Astrocyte (in vitro differentiated cells and primary cell): ENCODE measurements around the gene SERPINB3. TPM values are rescaled to one million over a fixed set of nuclear protein-coding genes. Genes with fewer than 3 reads are reported as not detected.
A peak's percentile ranks its signal among the peaks of the same experiment; 100 is the strongest.
"Not testable (repeated sequence)": the region's sequence is repeated elsewhere in the genome, so short reads cannot be mapped to it uniquely, and the experiment has no call there.

Experiments
- DNase-seq: peaks from one replicate; pipeline ENCODE4 v3.0.0-alpha.2; 2010; ENCODE audit warnings: low read depth
- FAIRE-seq: peaks from 2 replicates; lab custom pipeline; 2011; peaks lifted over from hg19 to GRCh38; lab: Jason Lieb, UNC
- H2AFZ ChIP-seq: 2 replicates; pipeline ENCODE4 v1.6.0; 2012; ENCODE audit warnings: low read depth, low read length, inconsistent platforms
- H3K27ac ChIP-seq: 2 replicates; pipeline ENCODE4 v1.5.1; 2011; ENCODE audit warnings: low read depth, low read length, inconsistent platforms
- H3K27me3 ChIP-seq: 2 replicates; pipeline ENCODE4 v1.6.0; 2011; ENCODE audit warnings: low read length, inconsistent platforms; ENCODE audit not compliant: insufficient read depth
- H3K36me3 ChIP-seq: 2 replicates; pipeline ENCODE4 v1.5.1; 2011; ENCODE audit warnings: low read length, inconsistent platforms; ENCODE audit not compliant: insufficient read depth
- H3K4me1 ChIP-seq: 2 replicates; pipeline ENCODE4 v1.5.1; 2011; ENCODE audit warnings: low read length, inconsistent platforms; ENCODE audit not compliant: insufficient read depth
- H3K4me2 ChIP-seq: 2 replicates; pipeline ENCODE4 v1.6.0; 2012; ENCODE audit warnings: low read length, inconsistent platforms
- H3K4me3 ChIP-seq: 2 replicates; pipeline ENCODE4 v1.5.1; 2011; ENCODE audit warnings: low read depth, mild to moderate bottlenecking, low read length, inconsistent platforms; ENCODE audit not compliant: insufficient read depth
- H3K79me2 ChIP-seq: 2 replicates; pipeline ENCODE4 v1.6.0; 2012; ENCODE audit warnings: mild to moderate bottlenecking, low read length, inconsistent platforms; ENCODE audit not compliant: insufficient read depth
- H3K9ac ChIP-seq: 2 replicates; pipeline ENCODE4 v1.6.0; 2012; ENCODE audit warnings: mild to moderate bottlenecking, low read length, inconsistent platforms
- H3K9me3 ChIP-seq: 2 replicates; pipeline ENCODE4 v1.5.1; 2012; ENCODE audit warnings: low read depth, mild to moderate bottlenecking, low read length, inconsistent platforms; ENCODE audit not compliant: insufficient read depth
- H4K20me1 ChIP-seq: 2 replicates; pipeline ENCODE4 v1.6.0; 2012; ENCODE audit warnings: low read length, inconsistent platforms; ENCODE audit not compliant: insufficient read depth
- H3K27ac Mint-ChIP-seq: one replicate; pipeline ENCODE4 v1.8.0; 2021; ENCODE audit warnings: mild to moderate bottlenecking, mixed read lengths; ENCODE audit not compliant: unreplicated experiment
- H3K27me3 Mint-ChIP-seq: one replicate; pipeline ENCODE4 v1.8.0; 2021; ENCODE audit warnings: low read depth, mixed read lengths; ENCODE audit not compliant: unreplicated experiment
- H3K36me3 Mint-ChIP-seq: one replicate; pipeline ENCODE4 v1.8.0; 2021; ENCODE audit warnings: low read depth, mixed read lengths; ENCODE audit not compliant: unreplicated experiment
- H3K4me1 Mint-ChIP-seq: one replicate; pipeline ENCODE4 v1.8.0; 2021; ENCODE audit warnings: low read depth, mixed read lengths; ENCODE audit not compliant: unreplicated experiment
- H3K4me3 Mint-ChIP-seq: one replicate; pipeline ENCODE4 v1.8.0; 2021; ENCODE audit warnings: mild to moderate bottlenecking, moderate library complexity, mixed read lengths; ENCODE audit not compliant: unreplicated experiment
- H3K9me3 Mint-ChIP-seq: one replicate; pipeline ENCODE4 v1.8.0; 2021; ENCODE audit warnings: mild to moderate bottlenecking, mixed read lengths; ENCODE audit not compliant: unreplicated experiment
- CTCF ChIP-seq: IDR thresholded peaks from 2 replicates; pipeline ENCODE4 v1.5.1; 2011; ENCODE audit warnings: low read depth, mild to moderate bottlenecking, inconsistent platforms, low read length, moderate library complexity; ENCODE audit not compliant: insufficient read depth
- EZH2 ChIP-seq: IDR thresholded peaks from 2 replicates; pipeline ENCODE4 v1.6.1; 2012; ENCODE audit warnings: mild to moderate bottlenecking, low read length, inconsistent platforms; ENCODE audit not compliant: insufficient read depth
- total RNA-seq: library from RNA; stranded (reverse); gene quantifications from 2 replicates; pipeline ENCODE4 v1.2.1, GENCODE V29; 2021

SERPINB3 gene
- total RNA-seq, 1 donor from 2014 or later, result not detected

GRCh38 chr18:63648241-63648640, 13.5 kb downstream of the SERPINB3 start:
- H3K9ac ChIP-seq, result no peak overlapping the region
- H4K20me1 ChIP-seq, result no peaks in the 10 kb centered on the region
- Mint-ChIP-seq H3K36me3 (no peaks in the 10 kb centered on the region), H3K27ac (no peak overlapping the region), H3K27me3 (no peaks in the 10 kb centered on the region), H3K4me3 (no peak overlapping the region), H3K9me3 (peaks cover 3% of the 10 kb centered on the region), H3K4me1 (peaks cover 3% of the 10 kb centered on the region)
- H3K4me3 ChIP-seq, result no peak overlapping the region
- no peak overlapping the region for H3K4me2 ChIP-seq
- H3K79me2 ChIP-seq, result no peaks in the 10 kb centered on the region
- no peak overlapping the region for H3K27ac ChIP-seq
- no peaks in the 10 kb centered on the region for H3K27me3 ChIP-seq
- FAIRE-seq, result no peak
- no peak for TF ChIP-seq CTCF
- TF ChIP-seq EZH2, result no peak
- DNase-seq, result peak; percentile 15
- H2AFZ ChIP-seq, result no peak overlapping the region
- no peaks in the 10 kb centered on the region for H3K36me3 ChIP-seq
- H3K9me3 ChIP-seq, result no peaks in the 10 kb centered on the region
- H3K4me1 ChIP-seq, result no peaks in the 10 kb centered on the region

GRCh38 chr18:63646936-63647335, 14.8 kb downstream of the SERPINB3 start:
- Histone ChIP-seq H3K79me2 (no peaks in the 10 kb centered on the region), H3K9ac (no peak overlapping the region), H3K9me3 (no peaks in the 10 kb centered on the region), H3K27ac (no peak overlapping the region), H3K4me1 (no peaks in the 10 kb centered on the region), H2AFZ (no peak overlapping the region), H3K4me2 (no peak overlapping the region), H3K4me3 (no peak overlapping the region), H4K20me1 (no peaks in the 10 kb centered on the region), H3K36me3 (no peaks in the 10 kb centered on the region), H3K27me3 (no peaks in the 10 kb centered on the region)
- peak; percentile 91 for FAIRE-seq
- Mint-ChIP-seq H3K9me3 (peaks cover 3% of the 10 kb centered on the region), H3K27me3 (no peaks in the 10 kb centered on the region), H3K27ac (no peak overlapping the region), H3K36me3 (no peaks in the 10 kb centered on the region), H3K4me3 (no peak overlapping the region), H3K4me1 (peaks cover 3% of the 10 kb centered on the region)
- TF ChIP-seq CTCF, result no peak
- no peak for DNase-seq

- not testable (repeated sequence) for H3K27ac ChIP-seq, H3K79me2 ChIP-seq, H3K36me3 ChIP-seq, H3K27me3 ChIP-seq, H3K4me2 ChIP-seq, DNase-seq, H3K4me3 ChIP-seq, H3K4me1 ChIP-seq, H4K20me1 ChIP-seq, H3K9me3 ChIP-seq, H3K4me1 Mint-ChIP-seq, H3K27me3 Mint-ChIP-seq, H3K9ac ChIP-seq, H3K9me3 Mint-ChIP-seq, H3K36me3 Mint-ChIP-seq, H3K4me3 Mint-ChIP-seq, FAIRE-seq, H2AFZ ChIP-seq, H3K27ac Mint-ChIP-seq
These were observed 17.0 kb downstream of the SERPINB3 start for GRCh38 chr18:63644694-63645093.

- not testable (repeated sequence) for H3K4me1 ChIP-seq, H2AFZ ChIP-seq, H3K27ac Mint-ChIP-seq, DNase-seq, H3K36me3 Mint-ChIP-seq, H3K4me2 ChIP-seq, H3K27ac ChIP-seq, H3K27me3 ChIP-seq, H3K4me3 Mint-ChIP-seq, H3K79me2 ChIP-seq, H3K4me3 ChIP-seq, H3K9me3 ChIP-seq, H3K27me3 Mint-ChIP-seq, FAIRE-seq, H3K9me3 Mint-ChIP-seq, H3K36me3 ChIP-seq, H3K9ac ChIP-seq, H3K4me1 Mint-ChIP-seq, H4K20me1 ChIP-seq
These were observed 17.6 kb downstream of the SERPINB3 start, which contains the start of gene SERPINB4 for GRCh38 chr18:63644142-63644541. SERPINB4 (minus strand) TSS chr18:63644256; CDS start chr18:63643577, 679 bp downstream.

GRCh38 chr18:63642668-63643356, 18.9 kb downstream of the SERPINB3 start:
- not testable (repeated sequence) for H3K9ac ChIP-seq, H3K9me3 ChIP-seq, H3K4me2 ChIP-seq, H3K27ac ChIP-seq, H3K27me3 ChIP-seq, H3K4me1 Mint-ChIP-seq, DNase-seq, H3K36me3 ChIP-seq, H3K4me1 ChIP-seq, H3K79me2 ChIP-seq, H3K27ac Mint-ChIP-seq, H3K9me3 Mint-ChIP-seq, H3K4me3 ChIP-seq, H2AFZ ChIP-seq, H3K27me3 Mint-ChIP-seq, H3K36me3 Mint-ChIP-seq, H4K20me1 ChIP-seq, H3K4me3 Mint-ChIP-seq
- FAIRE-seq, result peak; percentile 20
